IPS-15b (cell line): ENCODE results near the gene COL21A1.

ENCODE experiments used
- H3K27me3 ChIP-seq: one replicate; pipeline ENCODE4 v1.6.1; 2013; ENCODE audit warnings: low read length; ENCODE audit not compliant: control insufficient read depth, insufficient read depth
- H3K36me3 ChIP-seq: one replicate; pipeline ENCODE4 v1.6.1; 2013; ENCODE audit warnings: low read length; ENCODE audit not compliant: control insufficient read depth, insufficient read depth
- H3K4me1 ChIP-seq: one replicate; pipeline ENCODE4 v1.6.1; 2013; ENCODE audit warnings: mild to moderate bottlenecking, low read length; ENCODE audit not compliant: control insufficient read depth, insufficient read depth
- H3K4me3 ChIP-seq: one replicate; pipeline ENCODE4 v1.5.1; 2013; ENCODE audit warnings: low read depth, low read length
- H3K9ac ChIP-seq: one replicate; pipeline ENCODE4 v1.6.1; 2013; ENCODE audit warnings: low read depth, mild to moderate bottlenecking, low read length
- H3K9me3 ChIP-seq: one replicate; pipeline ENCODE4 v1.6.1; 2013; ENCODE audit warnings: mild to moderate bottlenecking, low read length; ENCODE audit not compliant: control insufficient read depth, insufficient read depth

The COL21A1 gene

GRCh38 chr6:56096946-56097621, 150.3 kb downstream of the COL21A1 start:
- no peak overlapping the region for H3K4me3 ChIP-seq
- H3K27me3 ChIP-seq: no peaks in the 10 kb centered on the region
- no peaks in the 10 kb centered on the region for H3K4me1 ChIP-seq
- no peaks in the 10 kb centered on the region for H3K9me3 ChIP-seq
- no peak overlapping the region for H3K9ac ChIP-seq
- no peaks in the 10 kb centered on the region for H3K36me3 ChIP-seq

GRCh38 chr6:56096541-56096940, 150.8 kb downstream of the COL21A1 start:
- Histone ChIP-seq H3K4me1 (no peaks in the 10 kb centered on the region), H3K4me3 (no peak overlapping the region), H3K27me3 (no peaks in the 10 kb centered on the region), H3K9ac (no peak overlapping the region), H3K9me3 (no peaks in the 10 kb centered on the region), H3K36me3 (no peaks in the 10 kb centered on the region)

GRCh38 chr6:56093776-56094175, 153.6 kb downstream of the COL21A1 start:
- Histone ChIP-seq H3K36me3 (no peaks in the 10 kb centered on the region), H3K4me3 (no peak overlapping the region), H3K9me3 (no peaks in the 10 kb centered on the region), H3K4me1 (no peaks in the 10 kb centered on the region), H3K9ac (no peak overlapping the region), H3K27me3 (no peaks in the 10 kb centered on the region)

GRCh38 chr6:56091159-56091869, 156.1 kb downstream of the COL21A1 start:
- H3K4me3 ChIP-seq: no peak overlapping the region
- no peaks in the 10 kb centered on the region for H3K4me1 ChIP-seq
- no peaks in the 10 kb centered on the region for H3K9me3 ChIP-seq
- H3K9ac ChIP-seq: no peak overlapping the region
- no peaks in the 10 kb centered on the region for H3K27me3 ChIP-seq
- no peaks in the 10 kb centered on the region for H3K36me3 ChIP-seq

- Histone ChIP-seq H3K36me3 (no peaks in the 10 kb centered on the region), H3K9ac (no peak overlapping the region), H3K4me1 (no peaks in the 10 kb centered on the region)
Observed at GRCh38 chr6:56088641-56089040, 158.7 kb downstream of the COL21A1 start.

GRCh38 chr6:56087421-56087820, 160.0 kb downstream of the COL21A1 start:
- Histone ChIP-seq H3K9ac (no peak overlapping the region), H3K36me3 (no peaks in the 10 kb centered on the region), H3K27me3 (no peaks in the 10 kb centered on the region), H3K4me1 (no peaks in the 10 kb centered on the region), H3K9me3 (no peaks in the 10 kb centered on the region), H3K4me3 (no peak overlapping the region)

More at GRCh38 chr6:56088641-56089040, 158.7 kb downstream of the COL21A1 start:
- Histone ChIP-seq H3K4me3 (no peak overlapping the region), H3K9me3 (no peaks in the 10 kb centered on the region), H3K27me3 (no peaks in the 10 kb centered on the region)

- Histone ChIP-seq H3K36me3 (no peaks in the 10 kb centered on the region), H3K9ac (no peak overlapping the region), H3K9me3 (no peaks in the 10 kb centered on the region), H3K27me3 (no peaks in the 10 kb centered on the region), H3K4me1 (no peaks in the 10 kb centered on the region), H3K4me3 (no peak overlapping the region)
Observed at GRCh38 chr6:56079751-56080540, 167.4 kb downstream of the COL21A1 start.

- H3K9ac ChIP-seq: no peak overlapping the region
- H3K9me3 ChIP-seq: no peaks in the 10 kb centered on the region
- H3K36me3 ChIP-seq: no peaks in the 10 kb centered on the region
- H3K4me1 ChIP-seq: no peaks in the 10 kb centered on the region
- H3K4me3 ChIP-seq: no peak overlapping the region
- H3K27me3 ChIP-seq: no peaks in the 10 kb centered on the region
Observed at GRCh38 chr6:56076033-56076432, 171.3 kb downstream of the COL21A1 start.

- H3K27me3 ChIP-seq: no peaks in the 10 kb centered on the region
- H3K4me1 ChIP-seq: no peaks in the 10 kb centered on the region
Observed at GRCh38 chr6:56073761-56074160, 173.6 kb downstream of the COL21A1 start.

GRCh38 chr6:56073315-56073714, 174.1 kb downstream of the COL21A1 start:
- no peaks in the 10 kb centered on the region for H3K4me1 ChIP-seq
- H3K36me3 ChIP-seq: no peaks in the 10 kb centered on the region
- no peaks in the 10 kb centered on the region for H3K27me3 ChIP-seq
- no peaks in the 10 kb centered on the region for H3K9me3 ChIP-seq
- no peak overlapping the region for H3K4me3 ChIP-seq
- no peak overlapping the region for H3K9ac ChIP-seq

More at GRCh38 chr6:56073761-56074160, 173.6 kb downstream of the COL21A1 start:
- Histone ChIP-seq H3K9ac (no peak overlapping the region), H3K4me3 (no peak overlapping the region), H3K9me3 (no peaks in the 10 kb centered on the region), H3K36me3 (no peaks in the 10 kb centered on the region)

- H3K9ac ChIP-seq: no peak overlapping the region
- H3K36me3 ChIP-seq: no peaks in the 10 kb centered on the region
- no peaks in the 10 kb centered on the region for H3K27me3 ChIP-seq
- no peaks in the 10 kb centered on the region for H3K9me3 ChIP-seq
- no peak overlapping the region for H3K4me3 ChIP-seq
- H3K4me1 ChIP-seq: no peaks in the 10 kb centered on the region
Observed at GRCh38 chr6:56072856-56073255, 174.5 kb downstream of the COL21A1 start.
